Endothelial cell of hepatic sinusoid (primary cell): ENCODE data around the gene SF1.

Experiments used
- in situ Hi-C: cut with HindIII; loops from 2 replicates; pipeline ENCODE4 v1.10.0; 2017; ENCODE audit warnings: low sequenced_read_pairs

The SF1 gene

GRCh38 chr11:64715756-64716472 lies 62.4 kb downstream of the SF1 start:
- in situ Hi-C loops = loop anchor here (5.0 kb wide), 1 partner anchor 36 kb away; no protein-coding TSS in a partner anchor

- in situ Hi-C loops = loop anchor here (5.0 kb wide), 1 partner anchor 37 kb away; no protein-coding TSS in a partner anchor
Observed at GRCh38 chr11:64715110-64715509, 63.2 kb downstream of the SF1 start.

GRCh38 chr11:64714666-64715065 lies 63.7 kb downstream of the SF1 start:
- in situ Hi-C loops = loop anchor here (5.0 kb wide), 1 partner anchor 38 kb away; no protein-coding TSS in a partner anchor
